Mesenchymal stem cell (in vitro differentiated cells and primary cell): ENCODE measurements around the gene ATP6V0A1.

ENCODE experiments used
- DNase-seq: peaks from one replicate; pipeline ENCODE4 v3.0.0-alpha.2; 2013
- H2AFZ ChIP-seq: one replicate; pipeline ENCODE4 v1.6.1; 2013; ENCODE audit warnings: low read depth, mild to moderate bottlenecking, control low read depth, inconsistent platforms, low read length, moderate library complexity
- H2AK5ac ChIP-seq: 2 replicates; pipeline ENCODE4 v1.6.1; 2013; ENCODE audit warnings: low read length, moderate library complexity, mild to moderate bottlenecking, inconsistent platforms; ENCODE audit not compliant: severe bottlenecking
- H2BK120ac ChIP-seq: one replicate; pipeline ENCODE4 v1.6.1; 2013; ENCODE audit warnings: low read depth, mild to moderate bottlenecking, inconsistent platforms, low read length, moderate library complexity
- H2BK12ac ChIP-seq, 2 experiments: one replicate each; pipeline ENCODE4 v1.6.1; 2013; ENCODE audit warnings: inconsistent platforms in 2 of 2, low read length in 2 of 2, mild to moderate bottlenecking in 2 of 2, moderate library complexity in 2 of 2, control low read depth in 1 of 2
- H2BK15ac ChIP-seq: one replicate; pipeline ENCODE4 v1.6.1; 2013; ENCODE audit warnings: mild to moderate bottlenecking, low read depth, inconsistent platforms; ENCODE audit not compliant: poor library complexity, severe bottlenecking
- H2BK5ac ChIP-seq: 2 replicates; pipeline ENCODE4 v1.6.1; 2013; ENCODE audit warnings: low read depth, mild to moderate bottlenecking, low read length, control low read depth, inconsistent platforms; ENCODE audit not compliant: poor library complexity, severe bottlenecking
- H3K14ac ChIP-seq, 2 experiments: one replicate each; pipeline ENCODE4 v1.6.1; 2013; ENCODE audit warnings: inconsistent platforms in 2 of 2, low read length in 2 of 2, control low read depth in 1 of 2, mild to moderate bottlenecking in 1 of 2, moderate library complexity in 1 of 2
- H3K18ac ChIP-seq, 2 experiments: one replicate each; pipeline ENCODE4 v1.6.1; 2013; ENCODE audit warnings: inconsistent platforms in 2 of 2, low read length in 2 of 2, control low read depth in 1 of 2, low read depth in 1 of 2, mild to moderate bottlenecking in 1 of 2
- H3K23ac ChIP-seq, 2 experiments: one replicate each; pipeline ENCODE4 v1.6.1; 2013; ENCODE audit warnings: inconsistent platforms in 2 of 2, low read length in 2 of 2, mild to moderate bottlenecking in 2 of 2, moderate library complexity in 2 of 2, control low read depth in 1 of 2
- H3K27ac ChIP-seq: 2 replicates; pipeline ENCODE4 v1.5.1; 2013; ENCODE audit warnings: mild to moderate bottlenecking, moderate library complexity, low read length, control low read depth, inconsistent platforms; ENCODE audit not compliant: poor library complexity, severe bottlenecking
- H3K27me3 ChIP-seq, 2 experiments: 2 replicates each; pipeline versions ENCODE4 v1.6.1 to v1.7.0; 2013; ENCODE audit warnings: low read length in 2 of 2, mild to moderate bottlenecking in 2 of 2, moderate library complexity in 2 of 2, control low read depth in 1 of 2, inconsistent platforms in 1 of 2; ENCODE audit not compliant: control insufficient read depth in 1 of 2, insufficient read depth in 1 of 2
- H3K36me3 ChIP-seq, 2 experiments: 2 replicates each; pipeline versions ENCODE4 v1.6.1 to v1.7.0; 2013; ENCODE audit warnings: low read length in 2 of 2, control low read depth in 1 of 2, inconsistent platforms in 1 of 2, low read depth in 1 of 2, mild to moderate bottlenecking in 1 of 2; ENCODE audit not compliant: insufficient read depth in 2 of 2, control insufficient read depth in 1 of 2
- H3K4ac ChIP-seq, 2 experiments: one replicate each; pipeline ENCODE4 v1.6.1; 2013; ENCODE audit warnings: inconsistent platforms in 2 of 2, low read length in 2 of 2, mild to moderate bottlenecking in 2 of 2, moderate library complexity in 2 of 2, control low read depth in 1 of 2, low read depth in 1 of 2
- H3K4me1 ChIP-seq: 2 replicates; pipeline ENCODE4 v1.6.1; 2013; ENCODE audit warnings: low read depth, low read length, control low read depth; ENCODE audit not compliant: control insufficient read depth, insufficient read depth
- H3K4me2 ChIP-seq: 2 replicates; pipeline ENCODE4 v1.6.1; 2013; ENCODE audit warnings: low read length, mild to moderate bottlenecking, inconsistent platforms; ENCODE audit not compliant: poor library complexity, severe bottlenecking
- H3K4me3 ChIP-seq, 2 experiments: 2 replicates each; pipeline versions ENCODE4 v1.5.1 to v1.7.0; 2013; ENCODE audit warnings: low read length in 2 of 2, mild to moderate bottlenecking in 2 of 2, control low read depth in 1 of 2, low read depth in 1 of 2; ENCODE audit not compliant: insufficient read depth in 1 of 2
- H3K79me1 ChIP-seq: replicated peaks from 2 replicates; pipeline ENCODE4 v1.6.1; 2013; ENCODE audit warnings: mild to moderate bottlenecking, control low read depth, low read length, inconsistent platforms; ENCODE audit not compliant: poor library complexity, severe bottlenecking
- H3K9ac ChIP-seq: 2 replicates; pipeline ENCODE4 v1.7.0; 2013; ENCODE audit warnings: mild to moderate bottlenecking, low read length, moderate library complexity
- H3K9me3 ChIP-seq: 2 replicates; pipeline ENCODE4 v1.7.0; 2013; ENCODE audit warnings: mild to moderate bottlenecking, low read length; ENCODE audit not compliant: control insufficient read depth
- H4K8ac ChIP-seq: one replicate; pipeline ENCODE4 v1.6.1; 2013; ENCODE audit warnings: inconsistent platforms, mild to moderate bottlenecking, low read length, moderate library complexity
- H4K91ac ChIP-seq: one replicate; pipeline ENCODE4 v1.6.1; 2013; ENCODE audit warnings: mild to moderate bottlenecking, low read length, inconsistent platforms
- WGBS: methylation state at CpG from one replicate; pipeline ENCODE4 v1.1.7; 2013; ENCODE audit warnings: mixed read lengths; 5-methylcytosine and 5-hydroxymethylcytosine counted together

Gene ATP6V0A1

GRCh38 chr17:42536372-42537155, 77.9 kb downstream of the ATP6V0A1 start:
- Histone ChIP-seq H2BK5ac (peak overlapping the region; percentile 92), H3K27ac (peak overlapping the region; percentile 73), H3K9ac (peak overlapping the region; percentile 92), H3K36me3 (peaks cover 30 to 34% of the 10 kb centered on the region in 2 experiments), H3K18ac (peak overlapping the region; percentile 98 to 99), H2AK5ac (peak overlapping the region; percentile 40), H3K4me2 (peak overlapping the region; percentile 88), H3K4ac (peak overlapping the region; percentile 97 to 98), H2BK120ac (peak overlapping the region; percentile 98), H4K91ac (peak overlapping the region; percentile 100), H3K14ac (peak overlapping the region in 1 of 2 experiments; percentile 100), H2BK12ac (peak overlapping the region; percentile 4 to 66), H3K4me1 (peaks cover 19% of the 10 kb centered on the region), H2AFZ (peak overlapping the region; percentile 53), H2BK15ac (peak overlapping the region; percentile 98), H3K23ac (peak overlapping the region in 1 of 2 experiments; percentile 99), H3K9me3 (no peaks in the 10 kb centered on the region), H3K27me3 (no peaks in the 10 kb centered on the region), H4K8ac (peak overlapping the region; percentile 98), H3K79me1 (peaks cover 13% of the 10 kb centered on the region), H3K4me3 (peak overlapping the region; percentile 76 to 95)
- DNase-seq, result peak; percentile 75
- 2% methylated on average over 28 of the region's 65 CpGs for WGBS

DNA sequence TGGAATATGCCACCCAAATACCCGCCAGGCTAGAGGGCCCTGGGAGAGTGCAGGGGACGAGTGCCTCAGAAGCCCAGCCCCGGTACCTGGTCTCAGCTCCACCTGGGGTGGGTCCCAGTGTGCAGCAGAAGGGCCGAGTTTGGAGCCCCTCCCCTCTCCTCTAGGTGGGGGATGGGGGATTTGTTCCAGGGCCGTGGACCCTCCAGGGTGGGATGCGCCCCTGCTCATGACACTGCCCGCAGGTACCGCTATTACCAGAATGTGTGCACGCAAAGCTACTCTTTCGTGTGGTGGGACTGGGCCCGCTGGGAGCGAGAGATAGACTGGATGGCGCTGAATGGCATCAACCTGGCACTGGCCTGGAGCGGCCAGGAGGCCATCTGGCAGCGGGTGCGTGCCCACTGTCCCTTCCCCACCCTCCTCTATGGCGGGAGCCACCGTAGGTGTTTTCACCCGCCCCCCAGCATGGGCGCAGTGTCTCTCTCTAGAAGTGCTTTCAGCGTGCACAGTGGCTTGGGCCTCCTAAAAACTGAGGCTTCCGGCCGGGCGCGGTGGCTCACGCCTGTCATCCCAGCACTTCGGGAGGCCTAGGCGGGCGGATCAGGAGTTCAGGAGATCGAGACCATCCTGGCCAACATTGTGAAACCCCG, 78.6 kb downstream of the ATP6V0A1 start:
- Histone ChIP-seq H2BK12ac (peak overlapping the region in 1 of 2 experiments; percentile 66), H3K79me1 (peaks cover 13% of the 10 kb centered on the region), H2BK120ac (no peak overlapping the region), H4K8ac (peak overlapping the region; percentile 45), H3K18ac (peak overlapping the region; percentile 98 to 99), H3K27me3 (no peaks in the 10 kb centered on the region), H3K14ac (peak overlapping the region in 1 of 2 experiments; percentile 100), H3K23ac (peak overlapping the region in 1 of 2 experiments; percentile 78), H2BK15ac (no peak overlapping the region), H3K4me1 (peaks cover 19% of the 10 kb centered on the region), H3K4me3 (peak overlapping the region; percentile 76 to 95), H3K4ac (peak overlapping the region; percentile 97 to 98), H4K91ac (peak overlapping the region; percentile 100), H2AFZ (no peak overlapping the region), H2AK5ac (peak overlapping the region; percentile 40), H3K27ac (peak overlapping the region; percentile 73), H3K4me2 (peak overlapping the region; percentile 88), H3K9me3 (no peaks in the 10 kb centered on the region), H2BK5ac (no peak overlapping the region), H3K36me3 (peaks cover 36 to 40% of the 10 kb centered on the region in 2 experiments), H3K9ac (peak overlapping the region; percentile 92)
- 92% methylated on average over 30 of the region's 31 CpGs for WGBS
- no peak for DNase-seq

DNA sequence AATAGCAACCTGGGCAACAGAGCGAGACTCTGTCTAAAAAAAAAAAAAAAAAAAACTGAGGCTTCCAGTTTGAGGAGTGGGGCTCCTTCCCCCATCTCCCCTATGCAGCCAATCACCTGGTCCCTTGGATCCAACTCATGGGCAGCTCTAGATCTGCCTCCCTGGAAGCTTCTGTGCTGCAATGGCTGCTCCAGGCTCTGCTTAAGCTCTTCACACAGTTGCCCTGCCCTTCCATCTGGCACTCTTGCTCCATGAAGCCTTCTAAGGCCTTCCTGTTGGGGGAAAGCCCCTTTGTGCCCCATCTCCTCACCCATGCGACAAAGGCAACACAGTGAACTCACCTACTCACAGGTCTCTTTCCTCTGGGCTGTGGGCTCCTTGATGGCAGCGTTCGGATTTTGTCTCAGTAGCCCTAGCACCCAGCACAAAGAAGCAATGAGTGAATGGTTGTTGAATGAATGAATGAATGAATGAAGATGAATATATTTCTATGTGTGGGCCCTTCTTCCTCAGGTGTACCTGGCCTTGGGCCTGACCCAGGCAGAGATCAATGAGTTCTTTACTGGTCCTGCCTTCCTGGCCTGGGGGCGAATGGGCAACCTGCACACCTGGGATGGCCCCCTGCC, 79.3 kb downstream of the ATP6V0A1 start:
- H4K8ac ChIP-seq, result no peak overlapping the region
- H2AK5ac ChIP-seq, result no peak overlapping the region
- peak overlapping the region in 1 of 2 experiments; percentile 37 for H3K4me3 ChIP-seq
- DNase-seq, result no peak
- peaks cover 14% of the 10 kb centered on the region for H3K79me1 ChIP-seq
- H3K4ac ChIP-seq, result no peak overlapping the region
- H3K9me3 ChIP-seq, result no peaks in the 10 kb centered on the region
- H3K9ac ChIP-seq, result no peak overlapping the region
- no peak overlapping the region for H3K18ac ChIP-seq
- H3K27me3 ChIP-seq, result no peaks in the 10 kb centered on the region
- no peak overlapping the region for H2AFZ ChIP-seq
- peaks cover 19% of the 10 kb centered on the region for H3K4me1 ChIP-seq
- no peak overlapping the region for H2BK12ac ChIP-seq
- 98% methylated on average over 5 of the region's 5 CpGs for WGBS
- H3K27ac ChIP-seq, result no peak overlapping the region
- H3K14ac ChIP-seq, result no peak overlapping the region
- H3K36me3 ChIP-seq, result peaks cover 42 to 47% of the 10 kb centered on the region in 2 experiments
- H3K23ac ChIP-seq, result no peak overlapping the region
- no peak overlapping the region for H2BK5ac ChIP-seq
- no peak overlapping the region for H4K91ac ChIP-seq
- H2BK120ac ChIP-seq, result no peak overlapping the region
- no peak overlapping the region for H3K4me2 ChIP-seq
- H2BK15ac ChIP-seq, result no peak overlapping the region

GRCh38 chr17:42538482-42538881, 79.8 kb downstream of the ATP6V0A1 start:
- Histone ChIP-seq H3K36me3 (peaks cover 48 to 52% of the 10 kb centered on the region in 2 experiments), H3K18ac (no peak overlapping the region), H3K79me1 (peaks cover 18% of the 10 kb centered on the region), H2BK120ac (no peak overlapping the region), H4K91ac (no peak overlapping the region), H3K23ac (no peak overlapping the region), H3K4me3 (no peak overlapping the region), H3K4me1 (peaks cover 19% of the 10 kb centered on the region), H4K8ac (no peak overlapping the region), H3K4me2 (no peak overlapping the region), H3K27ac (no peak overlapping the region), H2AFZ (no peak overlapping the region), H3K14ac (no peak overlapping the region), H3K9ac (no peak overlapping the region), H3K9me3 (no peaks in the 10 kb centered on the region), H2BK5ac (no peak overlapping the region), H2AK5ac (no peak overlapping the region), H3K4ac (no peak overlapping the region), H3K27me3 (no peaks in the 10 kb centered on the region), H2BK15ac (no peak overlapping the region), H2BK12ac (no peak overlapping the region)
- no peak for DNase-seq
- WGBS, result 98% methylated on average over 14 of the region's 14 CpGs
